Lung (tissue), 12 donors: ENCODE measurements around the gene PLEKHG3. TPM values are rescaled to one million over a fixed set of nuclear protein-coding genes. Genes with fewer than 3 reads are reported as not detected.

Source experiments
- ATAC-seq: fragments of 200-7000 bp; cut with Tn5 transposase; one replicate; pipeline ENCODE4 v1.9.1; 2020; ENCODE audit warnings: moderate number of reproducible peaks; ENCODE audit not compliant: insufficient read depth, low FRiP score
- DNase-seq, 3 donors: peaks; one replicate each; pipeline ENCODE4 v3.0.0-alpha.2; 2013 to 2017
- H3K27ac ChIP-seq, 2 donors: one replicate each; pipeline ENCODE4 v1.5.1; 2013; ENCODE audit warnings: mild to moderate bottlenecking in 2 of 2, moderate library complexity in 2 of 2, control low read depth in 1 of 2, inconsistent platforms in 1 of 2, low read depth in 1 of 2, low read length in 1 of 2
- H3K27me3 ChIP-seq, 3 donors: one replicate each; pipeline ENCODE4 v1.5.1; 2013; ENCODE audit warnings: low read length in 2 of 3; ENCODE audit not compliant: control insufficient read depth in 3 of 3, insufficient read depth in 3 of 3
- H3K36me3 ChIP-seq, 4 donors: one replicate each; pipeline ENCODE4 v1.5.1; 2013; ENCODE audit warnings: low read length in 4 of 4, mild to moderate bottlenecking in 1 of 4, moderate library complexity in 1 of 4; ENCODE audit not compliant: control insufficient read depth in 4 of 4, insufficient read depth in 4 of 4
- H3K4me1 ChIP-seq, 5 donors: one replicate each; pipeline ENCODE4 v1.5.1; 2013; ENCODE audit warnings: low read length in 5 of 5, mild to moderate bottlenecking in 2 of 5, moderate library complexity in 1 of 5; ENCODE audit not compliant: control insufficient read depth in 5 of 5, insufficient read depth in 5 of 5
- H3K4me3 ChIP-seq: one replicate; pipeline ENCODE4 v1.5.1; 2013; ENCODE audit warnings: mild to moderate bottlenecking, control low read depth, moderate library complexity
- H3K9ac ChIP-seq, 2 donors: one replicate each; pipeline ENCODE4 v1.5.1; 2013; ENCODE audit warnings: low read length in 2 of 2, control low read depth in 1 of 2; ENCODE audit not compliant: insufficient read depth in 1 of 2
- H3K9me3 ChIP-seq, 4 donors: one replicate each; pipeline ENCODE4 v1.5.1; 2013; ENCODE audit warnings: low read length in 3 of 4, mild to moderate bottlenecking in 1 of 4, moderate library complexity in 1 of 4; ENCODE audit not compliant: control insufficient read depth in 4 of 4, insufficient read depth in 3 of 4
- WGBS, 2 donors: extraction: QIAGEN DNeasy Blood & Tissue Kit; methylation state at CpG; one replicate each; pipeline ENCODE4 v1.1.7; 2013; 5-methylcytosine and 5-hydroxymethylcytosine counted together
- polyA plus RNA-seq, 2 donors: library from polyadenylated mRNA; stranded (reverse); fragments of 200-250 nt; gene quantifications; one replicate each; pipeline ENCODE4 v1.2.1, GENCODE V29; 2013
- total RNA-seq, 2 donors: library from RNA; depleted of rRNA in 1 of 2; stranded (reverse); fragments of >200 nt in 1 of 2; gene quantifications; one replicate each; pipeline ENCODE4 v1.2.1, GENCODE V29; 2014 to 2021
- TF ChIP-seq, protein P1 (sequence below): IDR thresholded peaks from 2 replicates; pipeline ENCODE4 v1.5.1; 2012; ENCODE audit warnings: mild to moderate bottlenecking; ENCODE audit errors: control extremely low read depth, extremely low read depth
- donor health status: control.
- donor health status: control.
- donor health status: Bipolar disorder and iron deficiency.
- donor health status: healthy.
- donor health status: DM: yes; HTN: yes; CAD: no.

PLEKHG3 gene
- total and polyA plus RNA-seq, 4 donors, result 11.0 to 43.5 (median 21.5) TPM

- WGBS, 2 donors, result 53 to 79% methylated on average over 5 of the region's 5 CpGs
- Histone ChIP-seq H3K27ac (peak overlapping the region in 1 of 2 donors; percentile 6), H3K27me3 (no peaks in the 10 kb centered on the region), H3K36me3 (peaks cover 0 to 5% (median 2%) of the 10 kb centered on the region in 4 donors), H3K9ac (peak overlapping the region in 1 of 2 donors; percentile 19), H3K4me3 (no peak overlapping the region), H3K4me1 (peaks cover 5 to 57% (median 19%) of the 10 kb centered on the region in 5 donors), H3K9me3 (no peaks in the 10 kb centered on the region)
- DNase-seq (no peak), ATAC-seq (no peak)
- TF ChIP-seq, protein P1, sequence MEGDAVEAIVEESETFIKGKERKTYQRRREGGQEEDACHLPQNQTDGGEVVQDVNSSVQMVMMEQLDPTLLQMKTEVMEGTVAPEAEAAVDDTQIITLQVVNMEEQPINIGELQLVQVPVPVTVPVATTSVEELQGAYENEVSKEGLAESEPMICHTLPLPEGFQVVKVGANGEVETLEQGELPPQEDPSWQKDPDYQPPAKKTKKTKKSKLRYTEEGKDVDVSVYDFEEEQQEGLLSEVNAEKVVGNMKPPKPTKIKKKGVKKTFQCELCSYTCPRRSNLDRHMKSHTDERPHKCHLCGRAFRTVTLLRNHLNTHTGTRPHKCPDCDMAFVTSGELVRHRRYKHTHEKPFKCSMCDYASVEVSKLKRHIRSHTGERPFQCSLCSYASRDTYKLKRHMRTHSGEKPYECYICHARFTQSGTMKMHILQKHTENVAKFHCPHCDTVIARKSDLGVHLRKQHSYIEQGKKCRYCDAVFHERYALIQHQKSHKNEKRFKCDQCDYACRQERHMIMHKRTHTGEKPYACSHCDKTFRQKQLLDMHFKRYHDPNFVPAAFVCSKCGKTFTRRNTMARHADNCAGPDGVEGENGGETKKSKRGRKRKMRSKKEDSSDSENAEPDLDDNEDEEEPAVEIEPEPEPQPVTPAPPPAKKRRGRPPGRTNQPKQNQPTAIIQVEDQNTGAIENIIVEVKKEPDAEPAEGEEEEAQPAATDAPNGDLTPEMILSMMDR, result no peak
Observed at GRCh38 chr14:64722842-64723447, 18.7 kb downstream of the PLEKHG3 start.

- Histone ChIP-seq H3K9me3 (no peaks in the 10 kb centered on the region), H3K27me3 (no peaks in the 10 kb centered on the region), H3K4me3 (no peak overlapping the region), H3K9ac (no peak overlapping the region), H3K36me3 (peaks cover 0 to 13% (median 5%) of the 10 kb centered on the region in 4 donors), H3K4me1 (peaks cover 0 to 47% (median 14%) of the 10 kb centered on the region in 5 donors), H3K27ac (no peak overlapping the region)
- DNase-seq (peak; percentile 56 to 77 (median 68)), ATAC-seq (no peak)
- 79 to 84% methylated on average over 15 of the region's 15 CpGs for WGBS, 2 donors
- TF ChIP-seq, protein P1, result no peak
Observed at GRCh38 chr14:64723691-64724577, 19.7 kb downstream of the PLEKHG3 start.

DNA sequence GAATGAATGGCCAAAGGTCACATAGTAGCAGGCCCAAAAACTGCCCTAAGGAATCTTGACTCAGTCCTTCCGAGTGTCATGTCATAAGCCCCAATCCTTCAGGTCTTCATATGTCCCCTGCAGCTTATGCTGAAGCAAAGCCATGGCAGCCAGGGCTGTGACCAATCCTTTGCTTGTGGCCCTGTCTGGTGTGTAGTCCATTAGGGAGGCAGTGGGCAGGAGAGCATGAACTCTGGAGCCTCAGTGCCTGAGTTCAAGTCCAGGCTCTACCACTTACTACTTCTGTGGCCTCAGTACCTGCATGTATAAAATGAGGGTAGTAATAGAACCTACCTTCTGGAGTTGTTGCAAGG lies 20.3 kb downstream of the PLEKHG3 start:
- no peaks in the 10 kb centered on the region for H3K9me3 ChIP-seq
- peaks cover 0 to 19% (median 5%) of the 10 kb centered on the region in 4 donors for H3K36me3 ChIP-seq
- TF ChIP-seq, protein P1, result no peak
- no peak overlapping the region for H3K27ac ChIP-seq
- no peak overlapping the region for H3K9ac ChIP-seq
- DNase-seq, result no peak
- 84 to 96% methylated on average over 1 of the region's 1 CpG for WGBS, 2 donors
- H3K4me1 ChIP-seq, result peaks cover 0 to 41% (median 14%) of the 10 kb centered on the region in 5 donors
- no peaks in the 10 kb centered on the region for H3K27me3 ChIP-seq
- no peak for ATAC-seq
- H3K4me3 ChIP-seq, result no peak overlapping the region
